MCF 10A (cell line): ENCODE measurements around the gene DUSP18. TPM values are rescaled to one million over a fixed set of nuclear protein-coding genes. Genes with fewer than 3 reads are reported as not detected.
"Not testable (repeated sequence)": the region's sequence is repeated elsewhere in the genome, so short reads cannot be mapped to it uniquely, and the experiment has no call there.

Source experiments
- BruUV-seq: library from RNA; stranded (reverse); fragments of 400-500 nt; replicated peaks from 2 replicates; lab custom pipeline; 2021; lab: Mats Ljungman, UMichigan
- CTCF ChIA-PET: fragments of 300-600 bp; sonication (Branson Sonifier 250); formaldehyde crosslinking; extraction: SDS; loops from one replicate; lab custom pipeline; 2021; ENCODE audit warnings: antibody characterized with exemption, inconsistent platforms; lab: Yijun Ruan, JAX
- POLR2A ChIA-PET: fragments of 300-600, 350-650 bp; sonication (Branson Sonifier 250); formaldehyde crosslinking; extraction: SDS; loops from one replicate; lab custom pipeline; 2020; ENCODE audit warnings: antibody characterized with exemption, inconsistent platforms; lab: Yijun Ruan, JAX
- DNase-seq: peaks from one replicate; pipeline ENCODE4 v3.0.0-alpha.2; 2018; ENCODE audit not compliant: unreplicated experiment
- H3K27ac Mint-ChIP-seq: one replicate; pipeline ENCODE4 v1.8.0; 2022; ENCODE audit warnings: mild to moderate bottlenecking, low read depth, mixed read lengths; ENCODE audit not compliant: unreplicated experiment
- H3K27me3 Mint-ChIP-seq: one replicate; pipeline ENCODE4 v1.8.0; 2022; ENCODE audit warnings: mixed read lengths; ENCODE audit not compliant: insufficient read depth, unreplicated experiment
- H3K36me3 Mint-ChIP-seq: one replicate; pipeline ENCODE4 v1.8.0; 2022; ENCODE audit warnings: mild to moderate bottlenecking, moderate library complexity, mixed read lengths; ENCODE audit not compliant: insufficient read depth, unreplicated experiment
- H3K4me1 Mint-ChIP-seq: one replicate; pipeline ENCODE4 v1.8.0; 2022; ENCODE audit warnings: mixed read lengths; ENCODE audit not compliant: insufficient read depth, unreplicated experiment
- H3K4me3 Mint-ChIP-seq: one replicate; pipeline ENCODE4 v1.8.0; 2022; ENCODE audit warnings: mild to moderate bottlenecking, moderate library complexity, mixed read lengths; ENCODE audit not compliant: unreplicated experiment
- H3K9me3 Mint-ChIP-seq: one replicate; pipeline ENCODE4 v1.8.0; 2022; ENCODE audit warnings: mixed read lengths; ENCODE audit not compliant: unreplicated experiment
- intact Hi-C: fragments of 100-400 bp; cut with micrococcal nuclease; formaldehyde crosslinking; loops from 2 replicates; pipeline ENCODE4 v1.14.1; 2022
- total RNA-seq: library from RNA; stranded (reverse); gene quantifications from 2 replicates; pipeline ENCODE4 v1.2.3, GENCODE V29; 2022
- TF ChIP-seq, protein P1 (sequence below): fragments of 200-600 bp; IDR thresholded peaks from one replicate; pipeline ENCODE4 v1.8.0; 2022; ENCODE audit warnings: antibody characterized with exemption, mild to moderate bottlenecking; ENCODE audit not compliant: unreplicated experiment

Gene DUSP18
- total RNA-seq, 1 experiment from 2014 or later = 5.6 TPM

DNA sequence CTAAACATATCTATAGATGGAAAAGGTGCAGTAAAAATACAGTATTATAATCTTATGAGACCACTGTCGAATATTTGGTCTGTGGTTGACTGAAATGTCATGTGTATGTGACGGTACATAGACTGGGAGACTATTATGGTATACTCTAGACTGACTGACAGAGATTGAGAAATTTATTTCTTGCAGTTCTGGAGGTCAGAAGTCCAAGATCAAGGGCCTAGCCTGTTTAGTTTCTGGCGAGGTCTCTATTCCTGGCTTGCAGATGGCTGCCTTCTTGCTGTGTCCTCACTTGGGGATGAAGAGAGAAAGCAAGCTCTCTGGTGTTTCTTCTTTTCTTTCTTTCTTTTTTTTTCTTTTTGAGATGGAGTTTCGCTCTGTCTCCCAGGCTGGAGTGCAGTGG is 19.7 kb upstream of the DUSP18 start:
- POLR2A ChIA-PET = no interaction called here

DNA sequence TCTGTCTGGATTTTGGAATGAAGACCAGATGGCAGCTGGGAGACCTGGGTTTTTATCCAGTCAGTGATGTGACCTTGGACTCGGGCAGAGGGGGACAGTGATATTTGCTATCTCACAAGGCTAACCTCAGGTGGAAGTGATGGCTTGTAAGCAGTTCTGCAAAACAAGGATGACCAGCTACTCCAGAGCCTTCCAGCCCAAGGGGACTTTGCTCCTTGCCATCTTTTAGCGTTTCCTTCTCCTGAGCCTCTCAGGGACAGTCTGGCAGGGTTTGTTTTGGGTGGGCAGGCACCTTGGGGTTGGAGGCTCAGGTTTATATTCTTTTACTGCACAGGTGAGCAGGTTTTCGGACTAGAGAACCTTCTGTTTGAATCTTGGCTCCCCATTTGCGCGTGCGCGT is 17.5 kb upstream of the DUSP18 start:
- TF ChIP-seq, protein P1, sequence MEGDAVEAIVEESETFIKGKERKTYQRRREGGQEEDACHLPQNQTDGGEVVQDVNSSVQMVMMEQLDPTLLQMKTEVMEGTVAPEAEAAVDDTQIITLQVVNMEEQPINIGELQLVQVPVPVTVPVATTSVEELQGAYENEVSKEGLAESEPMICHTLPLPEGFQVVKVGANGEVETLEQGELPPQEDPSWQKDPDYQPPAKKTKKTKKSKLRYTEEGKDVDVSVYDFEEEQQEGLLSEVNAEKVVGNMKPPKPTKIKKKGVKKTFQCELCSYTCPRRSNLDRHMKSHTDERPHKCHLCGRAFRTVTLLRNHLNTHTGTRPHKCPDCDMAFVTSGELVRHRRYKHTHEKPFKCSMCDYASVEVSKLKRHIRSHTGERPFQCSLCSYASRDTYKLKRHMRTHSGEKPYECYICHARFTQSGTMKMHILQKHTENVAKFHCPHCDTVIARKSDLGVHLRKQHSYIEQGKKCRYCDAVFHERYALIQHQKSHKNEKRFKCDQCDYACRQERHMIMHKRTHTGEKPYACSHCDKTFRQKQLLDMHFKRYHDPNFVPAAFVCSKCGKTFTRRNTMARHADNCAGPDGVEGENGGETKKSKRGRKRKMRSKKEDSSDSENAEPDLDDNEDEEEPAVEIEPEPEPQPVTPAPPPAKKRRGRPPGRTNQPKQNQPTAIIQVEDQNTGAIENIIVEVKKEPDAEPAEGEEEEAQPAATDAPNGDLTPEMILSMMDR = no peak
- Mint-ChIP-seq H3K36me3 (no peaks in the 10 kb centered on the region), H3K27me3 (no peaks in the 10 kb centered on the region), H3K27ac (no peak overlapping the region), H3K4me3 (no peak overlapping the region), H3K9me3 (no peaks in the 10 kb centered on the region), H3K4me1 (no peaks in the 10 kb centered on the region)
- DNase-seq = no peak
- BruUV-seq = no TSS peak
- CTCF ChIA-PET = interaction anchor here (0.7 kb wide), 1 partner anchor 70 kb away, joined by 3 read pairs; no protein-coding TSS in a partner anchor
- intact Hi-C loops = no loop called here
- POLR2A ChIA-PET = interaction anchor here (0.9 kb wide), 1 partner anchor 13 kb away, joined by 3 read pairs; no protein-coding TSS in a partner anchor

More for the DNA sequence above, 19.7 kb upstream of the DUSP18 start:
- H3K9me3 Mint-ChIP-seq = no peaks in the 10 kb centered on the region
- no peak overlapping the region for H3K4me3 Mint-ChIP-seq
- H3K27me3 Mint-ChIP-seq = no peaks in the 10 kb centered on the region
- TF ChIP-seq, protein P1 = no peak
- no peaks in the 10 kb centered on the region for H3K4me1 Mint-ChIP-seq
- intact Hi-C loops = no loop called here
- H3K27ac Mint-ChIP-seq = no peak overlapping the region
- no TSS peak for BruUV-seq
- CTCF ChIA-PET = no interaction called here
- H3K36me3 Mint-ChIP-seq = no peaks in the 10 kb centered on the region
- no peak for DNase-seq

- TF ChIP-seq, protein P1 = no peak
- BruUV-seq = no TSS peak
- Mint-ChIP-seq H3K36me3 (no peaks in the 10 kb centered on the region), H3K9me3 (no peaks in the 10 kb centered on the region), H3K4me3 (no peak overlapping the region), H3K27me3 (peaks cover 16% of the 10 kb centered on the region), H3K27ac (no peak overlapping the region), H3K4me1 (peaks cover 5% of the 10 kb centered on the region)
- ChIA-PET POLR2A (interaction anchor here (0.6 kb wide), 1 partner anchor 15 kb away, joined by 3 read pairs; no protein-coding TSS in a partner anchor), CTCF (interaction anchor here (0.6 kb wide), 2 partner anchors 8 to 74 kb away, joined by 3 read pairs; no protein-coding TSS in a partner anchor)
- intact Hi-C loops = no loop called here
- DNase-seq = no peak
These were observed 14.2 kb upstream of the DUSP18 start for GRCh38 chr22:30681831-30682230.

GRCh38 chr22:30680991-30681770 is 13.5 kb upstream of the DUSP18 start:
- BruUV-seq = no TSS peak
- Mint-ChIP-seq H3K27me3 (peaks cover 23% of the 10 kb centered on the region), H3K36me3 (no peaks in the 10 kb centered on the region), H3K9me3 (no peaks in the 10 kb centered on the region), H3K27ac (no peak overlapping the region), H3K4me1 (peaks cover 5% of the 10 kb centered on the region), H3K4me3 (no peak overlapping the region)
- intact Hi-C loops = no loop called here
- TF ChIP-seq, protein P1 = no peak
- no peak for DNase-seq
- ChIA-PET POLR2A (interaction anchor here (0.7 kb wide), 1 partner anchor 325 kb away, joined by 3 read pairs; the partner anchor contains the start of gene SF3A1), CTCF (interaction anchor here (0.6 kb wide), 1 partner anchor 8 kb away, joined by 3 read pairs; no protein-coding TSS in a partner anchor)

- POLR2A ChIA-PET, BruUV-seq, DNase-seq, H3K27ac Mint-ChIP-seq, H3K36me3 Mint-ChIP-seq, intact Hi-C loops, H3K9me3 Mint-ChIP-seq, H3K4me1 Mint-ChIP-seq, CTCF ChIA-PET, H3K4me3 Mint-ChIP-seq: not testable (repeated sequence)
- peaks cover 29% of the 10 kb centered on the region for H3K27me3 Mint-ChIP-seq
These were observed 12.4 kb upstream of the DUSP18 start for GRCh38 chr22:30679895-30680690.
